Tibial nerve (tissue), 4 donors: ENCODE results near the gene FBXL16. TPM values are rescaled to one million over a fixed set of nuclear protein-coding genes. Genes with fewer than 3 reads are reported as not detected.

Experiments
- DNase-seq, 2 donors: peaks; one replicate each; pipeline ENCODE4 v3.0.0-alpha.2; 2019; ENCODE audit warnings: low spot score in 2 of 2
- H3K27ac ChIP-seq, 4 donors: fragments of 200-600 bp; sonication (generic) in 3 of 4; one replicate each; pipeline ENCODE4 v1.5.1; 2017 to 2019; ENCODE audit warnings: mild to moderate bottlenecking in 1 of 4
- H3K27me3 ChIP-seq, 2 donors: fragments of 200-600 bp; sonication (generic) in 1 of 2; one replicate each; pipeline versions ENCODE4 v1.5.1 to v1.6.0; 2017 to 2019
- H3K36me3 ChIP-seq, 3 donors: fragments of 200-600 bp; sonication (generic); one replicate each; pipeline ENCODE4 v1.5.1; 2018 to 2019
- H3K4me1 ChIP-seq, 4 donors: fragments of 200-600 bp; sonication (generic) in 3 of 4; one replicate each; pipeline ENCODE4 v1.5.1; 2017 to 2019
- H3K4me3 ChIP-seq, 4 donors: fragments of 200-600 bp; sonication (generic) in 3 of 4; one replicate each; pipeline ENCODE4 v1.5.1; 2017 to 2019; ENCODE audit warnings: mild to moderate bottlenecking in 1 of 4, moderate library complexity in 1 of 4
- H3K9me3 ChIP-seq, 4 donors: fragments of 200-600 bp; sonication (generic) in 3 of 4; one replicate each; pipeline ENCODE4 v1.5.1; 2017 to 2019
- EP300 ChIP-seq, 2 donors: sonication (generic); formaldehyde crosslinking; IDR thresholded peaks; one replicate each; pipeline ENCODE4 v1.6.1; 2017; ENCODE audit warnings: antibody characterized with exemption in 2 of 2, mild to moderate bottlenecking in 1 of 2
- POLR2A ChIP-seq, 2 donors: fragments of 450-650 bp; IDR thresholded peaks; one replicate each; pipeline ENCODE4 v1.6.1; 2017; ENCODE audit warnings: antibody characterized with exemption in 2 of 2, mild to moderate bottlenecking in 2 of 2, moderate library complexity in 2 of 2
- WGBS, 2 donors: methylation state at CpG; one replicate each; pipeline ENCODE4 v1.1.5; 2018; 5-methylcytosine and 5-hydroxymethylcytosine counted together
- total RNA-seq, 4 donors: library from RNA; depleted of rRNA; stranded (reverse); fragments of >200 nt; gene quantifications; one replicate each; pipeline ENCODE4 v1.1.0, GENCODE V29; 2016
- TF ChIP-seq, protein P1 (sequence below), 5 experiments: fragments of 200-600 bp in 3 of 5; fragments of 450-650 bp in 2 of 5; sonication (generic) in 3 of 5; IDR thresholded peaks; one replicate each; pipeline ENCODE4 v1.5.1; 2016 to 2019; ENCODE audit warnings: antibody characterized with exemption in 5 of 5, mild to moderate bottlenecking in 3 of 5, moderate library complexity in 2 of 5

Gene FBXL16
- total RNA-seq, 4 donors from 2014 or later = 1.5 to 5.7 (median 3.5) TPM

DNA sequence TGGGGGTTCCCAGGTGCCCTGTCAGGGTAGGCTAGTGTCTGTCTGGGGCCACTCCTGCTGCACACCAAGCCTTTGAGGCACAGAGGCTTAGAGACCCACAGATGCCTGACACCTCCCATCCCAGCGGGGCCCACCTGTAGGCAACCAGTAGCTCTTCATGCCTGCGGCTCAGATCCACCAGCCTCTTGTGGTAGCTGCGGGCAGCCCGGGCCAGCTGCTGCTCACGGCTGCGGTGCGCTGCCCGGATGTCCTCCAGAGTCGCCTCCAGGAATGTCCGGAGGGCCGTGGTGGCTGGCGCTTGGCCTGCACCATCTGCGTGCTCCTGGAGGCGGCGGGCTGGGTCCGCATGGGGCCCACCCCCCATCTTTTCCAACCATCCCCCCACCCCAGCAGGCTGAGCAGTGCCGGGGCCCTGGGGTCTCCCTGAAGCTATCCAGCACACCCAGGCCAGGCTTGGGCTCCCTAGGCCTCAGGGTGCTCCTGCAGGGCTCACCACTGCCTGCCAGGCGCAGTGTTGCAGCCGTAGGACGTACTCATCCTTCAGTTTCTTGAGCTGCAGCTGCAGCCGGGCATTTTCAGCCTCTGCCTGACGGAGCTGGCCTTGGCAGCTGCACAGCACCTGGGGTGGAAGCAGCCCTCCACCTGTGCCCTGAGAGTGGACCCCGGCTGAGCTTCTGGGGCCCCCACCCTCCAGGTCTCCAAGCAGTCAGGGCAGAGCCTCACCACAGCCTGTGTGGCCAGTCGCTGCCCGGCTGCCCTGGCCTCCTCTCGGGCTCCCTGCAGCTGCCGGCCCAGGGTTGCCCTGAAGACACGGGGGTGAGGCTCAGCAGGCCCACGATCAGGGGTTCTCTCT is 18.8 kb upstream of the FBXL16 start:
- WGBS, 2 donors = 24 to 51% methylated on average over 7 to 21 of the region's 29 CpGs
- H3K4me3 ChIP-seq = no peak overlapping the region
- peaks cover 0 to 54% (median 39%) of the 10 kb centered on the region in 4 donors for H3K4me1 ChIP-seq
- DNase-seq = no peak
- H3K27me3 ChIP-seq = peaks cover 0 to 14% of the 10 kb centered on the region in 2 donors
- TF ChIP-seq EP300 (IDR thresholded peaks at IDR 0.05) (no peak), POLR2A (IDR thresholded peaks at IDR 0.05) (no peak)
- TF ChIP-seq, protein P1, sequence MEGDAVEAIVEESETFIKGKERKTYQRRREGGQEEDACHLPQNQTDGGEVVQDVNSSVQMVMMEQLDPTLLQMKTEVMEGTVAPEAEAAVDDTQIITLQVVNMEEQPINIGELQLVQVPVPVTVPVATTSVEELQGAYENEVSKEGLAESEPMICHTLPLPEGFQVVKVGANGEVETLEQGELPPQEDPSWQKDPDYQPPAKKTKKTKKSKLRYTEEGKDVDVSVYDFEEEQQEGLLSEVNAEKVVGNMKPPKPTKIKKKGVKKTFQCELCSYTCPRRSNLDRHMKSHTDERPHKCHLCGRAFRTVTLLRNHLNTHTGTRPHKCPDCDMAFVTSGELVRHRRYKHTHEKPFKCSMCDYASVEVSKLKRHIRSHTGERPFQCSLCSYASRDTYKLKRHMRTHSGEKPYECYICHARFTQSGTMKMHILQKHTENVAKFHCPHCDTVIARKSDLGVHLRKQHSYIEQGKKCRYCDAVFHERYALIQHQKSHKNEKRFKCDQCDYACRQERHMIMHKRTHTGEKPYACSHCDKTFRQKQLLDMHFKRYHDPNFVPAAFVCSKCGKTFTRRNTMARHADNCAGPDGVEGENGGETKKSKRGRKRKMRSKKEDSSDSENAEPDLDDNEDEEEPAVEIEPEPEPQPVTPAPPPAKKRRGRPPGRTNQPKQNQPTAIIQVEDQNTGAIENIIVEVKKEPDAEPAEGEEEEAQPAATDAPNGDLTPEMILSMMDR (IDR thresholded peaks at IDR 0.05) = no peak
- no peaks in the 10 kb centered on the region for H3K36me3 ChIP-seq
- no peak overlapping the region for H3K27ac ChIP-seq
- no peaks in the 10 kb centered on the region for H3K9me3 ChIP-seq

DNA sequence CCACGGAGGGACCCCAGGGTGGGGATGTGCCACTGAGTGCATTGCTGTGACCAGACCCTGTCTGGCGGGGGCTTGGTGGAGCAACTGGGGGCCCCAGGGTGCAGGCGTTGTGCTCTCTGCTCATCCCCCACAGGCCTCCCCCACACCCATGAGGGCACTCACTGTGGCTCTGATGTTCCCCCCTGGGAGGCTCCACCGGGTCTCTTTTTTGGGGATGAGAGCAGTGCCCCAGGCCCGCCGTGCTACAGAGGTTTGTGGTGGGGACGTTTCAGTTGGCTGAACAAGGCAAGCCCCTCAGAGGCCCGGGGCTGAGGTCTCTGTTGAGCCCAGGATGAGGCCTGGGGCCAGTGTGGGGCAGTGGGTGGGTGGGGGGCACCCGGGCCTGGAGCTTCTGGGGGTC is 18.1 kb upstream of the FBXL16 start:
- Histone ChIP-seq H3K9me3 (no peaks in the 10 kb centered on the region), H3K4me3 (no peak overlapping the region), H3K36me3 (no peaks in the 10 kb centered on the region), H3K27me3 (peaks cover 0 to 14% of the 10 kb centered on the region in 2 donors), H3K27ac (no peak overlapping the region), H3K4me1 (peaks cover 0 to 54% (median 39%) of the 10 kb centered on the region in 4 donors)
- no peak for DNase-seq
- 72 to 77% methylated on average over 4 to 7 of the region's 9 CpGs for WGBS, 2 donors
- TF ChIP-seq EP300 (IDR thresholded peaks at IDR 0.05) (no peak), POLR2A (IDR thresholded peaks at IDR 0.05) (no peak)
- TF ChIP-seq, protein P1 (IDR thresholded peaks at IDR 0.05) = no peak

DNA sequence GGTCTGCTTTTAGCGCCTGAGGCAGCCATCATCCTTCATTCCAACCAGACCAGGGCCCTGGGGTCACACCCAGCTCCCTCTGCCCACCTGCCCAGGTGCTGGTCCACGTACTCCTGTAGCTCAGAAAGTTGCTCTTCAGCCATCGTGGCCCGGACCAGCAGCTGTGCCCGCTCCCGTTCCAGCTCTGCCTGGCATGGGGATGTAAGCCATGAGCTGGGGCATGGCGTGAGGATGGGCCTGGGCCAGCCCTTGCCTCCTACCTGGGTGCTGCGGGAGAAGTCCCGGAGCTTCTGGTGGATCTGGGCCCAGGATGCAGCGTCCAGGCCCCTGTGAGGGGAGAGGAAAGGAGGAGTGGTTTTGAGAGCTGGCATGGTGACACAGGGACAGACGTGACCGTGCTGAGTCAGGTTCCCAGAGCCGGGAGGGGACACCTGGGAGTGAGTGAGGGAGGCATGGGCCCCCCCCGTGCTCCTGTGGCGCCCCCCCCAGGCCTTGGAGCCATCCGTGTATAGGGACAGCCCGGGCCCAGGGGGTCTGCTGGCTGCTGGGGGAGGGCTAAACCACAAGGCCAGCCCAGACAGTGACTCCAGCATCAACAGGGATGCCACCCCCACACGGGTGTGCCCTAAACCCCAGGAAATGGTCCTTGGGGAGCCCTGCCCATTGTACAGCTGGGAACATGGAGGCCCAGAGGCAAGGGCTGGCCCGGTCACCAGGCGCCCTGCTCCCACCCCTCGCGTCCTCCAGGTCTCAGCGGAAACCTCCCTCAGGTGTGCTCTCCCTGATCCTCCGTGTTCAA is 17.4 kb upstream of the FBXL16 start:
- WGBS, 2 donors = 84 to 94% methylated on average over 9 to 18 of the region's 24 CpGs
- no peak for DNase-seq
- H3K27ac ChIP-seq = no peak overlapping the region
- H3K36me3 ChIP-seq = no peaks in the 10 kb centered on the region
- H3K27me3 ChIP-seq = peaks cover 0 to 14% of the 10 kb centered on the region in 2 donors
- H3K4me3 ChIP-seq = no peak overlapping the region
- peaks cover 0 to 54% (median 38%) of the 10 kb centered on the region in 4 donors for H3K4me1 ChIP-seq
- H3K9me3 ChIP-seq = no peaks in the 10 kb centered on the region
- TF ChIP-seq, protein P1 (IDR thresholded peaks at IDR 0.05) = no peak
- no peak for TF ChIP-seq POLR2A (IDR thresholded peaks at IDR 0.05)
- no peak for TF ChIP-seq EP300 (IDR thresholded peaks at IDR 0.05)

DNA sequence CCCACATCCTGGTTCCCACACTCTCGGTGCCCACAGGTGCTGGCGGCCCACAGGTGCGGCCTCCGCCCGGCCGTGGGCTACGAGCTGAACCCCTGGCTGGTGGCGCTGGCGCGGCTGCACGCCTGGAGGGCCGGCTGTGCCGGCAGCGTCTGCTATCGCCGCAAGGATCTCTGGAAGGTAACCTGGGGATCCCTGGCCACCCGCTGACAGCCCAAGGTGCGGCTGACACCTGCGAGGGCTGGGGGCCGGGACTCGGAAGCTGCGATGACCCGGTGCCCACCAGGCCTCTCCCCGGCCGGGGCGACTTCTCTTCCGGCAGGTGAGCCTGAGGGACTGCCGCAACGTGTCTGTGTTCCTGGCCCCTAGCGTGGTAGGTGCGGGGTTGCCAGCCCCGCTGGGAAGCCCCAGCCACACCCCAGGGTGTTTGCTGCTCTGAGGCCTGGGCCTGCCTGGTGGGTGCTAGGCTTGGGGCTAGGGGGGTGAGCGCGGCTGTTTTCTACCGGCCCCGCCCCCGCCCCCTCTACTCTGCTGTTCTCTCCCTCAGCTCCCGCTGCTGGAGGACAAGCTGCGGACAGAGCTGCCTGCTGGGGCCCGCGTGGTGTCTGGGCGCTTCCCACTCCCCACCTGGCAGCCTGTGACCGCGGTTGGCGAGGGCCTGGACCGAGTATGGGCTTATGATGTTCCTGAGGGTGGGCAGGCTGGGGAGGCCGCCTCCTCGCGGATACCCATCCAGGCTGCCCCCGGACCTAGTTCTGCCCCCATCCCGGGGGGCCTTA is 16.4 kb upstream of the FBXL16 start:
- TF ChIP-seq, protein P1 (IDR thresholded peaks at IDR 0.05) = no peak
- TF ChIP-seq EP300 (IDR thresholded peaks at IDR 0.05) = no peak
- 74 to 90% methylated on average over 7 to 48 of the region's 51 CpGs for WGBS, 2 donors
- Histone ChIP-seq H3K9me3 (no peaks in the 10 kb centered on the region), H3K27me3 (peaks cover 0 to 6% of the 10 kb centered on the region in 2 donors), H3K36me3 (no peaks in the 10 kb centered on the region), H3K4me3 (peak overlapping the region; percentile 65 to 91 (median 81)), H3K27ac (peak overlapping the region; percentile 72 to 93 (median 88)), H3K4me1 (peaks cover 0 to 54% (median 32%) of the 10 kb centered on the region in 4 donors)
- DNase-seq = no peak
